PC-9 (cell line): ENCODE results near the gene TRIM15. TPM values are rescaled to one million over a fixed set of nuclear protein-coding genes. Genes with fewer than 3 reads are reported as not detected.

ENCODE experiments used
- BruUV-seq: library from RNA; stranded (reverse); fragments of 400-500 nt; replicated peaks from 2 replicates; lab custom pipeline; 2021; lab: Mats Ljungman, UMichigan
- CTCF ChIA-PET: fragments of 300-600 bp; sonication (Branson Sonifier 250); formaldehyde crosslinking; loops from one replicate; lab custom pipeline; 2022; ENCODE audit warnings: antibody characterized with exemption; lab: Charles Lee
- POLR2A ChIA-PET: fragments of 300-600 bp; sonication (Branson Sonifier 250); formaldehyde crosslinking; loops from one replicate; lab custom pipeline; 2022; ENCODE audit warnings: antibody characterized with exemption; ENCODE audit not compliant: unreplicated experiment; lab: Charles Lee
- DNase-seq, 2 experiments: peaks; one replicate each; pipeline versions ENCODE4 v3.0.0 to v3.0.0-alpha.2; 2015 to 2022; ENCODE audit warnings: mixed read lengths in 1 of 2
- H2AFZ ChIP-seq: fragments of 200-600 bp; sonication (generic); 2 replicates; pipeline ENCODE4 v1.8.1; 2017; ENCODE audit warnings: antibody characterized with exemption
- H3F3A ChIP-seq: fragments of 200-600 bp; sonication (generic); 2 replicates; pipeline ENCODE4 v1.8.1; 2017; ENCODE audit warnings: antibody characterized with exemption, mild to moderate bottlenecking, low read depth; ENCODE audit not compliant: insufficient read depth
- H3K27ac ChIP-seq: fragments of 200-600 bp; sonication (generic); 2 replicates; pipeline ENCODE4 v1.6.1; 2016; ENCODE audit warnings: mixed run types
- H3K27me3 ChIP-seq: fragments of 200-600 bp; sonication (generic); 2 replicates; pipeline ENCODE4 v1.6.1; 2016; ENCODE audit warnings: low read depth, mixed run types; ENCODE audit not compliant: insufficient read depth
- H3K36me3 ChIP-seq: fragments of 200-600 bp; sonication (generic); 2 replicates; pipeline ENCODE4 v1.6.1; 2016; ENCODE audit warnings: low read depth, mixed run types
- H3K4me1 ChIP-seq: fragments of 200-600 bp; sonication (generic); replicated peaks from 2 replicates; pipeline ENCODE4 v1.6.1; 2016; ENCODE audit warnings: mixed run types; ENCODE audit not compliant: insufficient read depth
- H3K4me2 ChIP-seq: fragments of 200-600 bp; sonication (generic); 2 replicates; pipeline ENCODE4 v1.6.1; 2017; ENCODE audit warnings: mixed run types
- H3K4me3 ChIP-seq: fragments of 200-600 bp; sonication (generic); 2 replicates; pipeline ENCODE4 v1.6.1; 2016; ENCODE audit warnings: mixed run types
- H3K79me2 ChIP-seq: fragments of 200-600 bp; sonication (generic); 2 replicates; pipeline ENCODE4 v1.6.1; 2017; ENCODE audit warnings: low read depth, mixed run types
- H3K9me2 ChIP-seq: fragments of 200-600 bp; sonication (generic); 2 replicates; pipeline ENCODE4 v1.8.1; 2017; ENCODE audit warnings: mild to moderate bottlenecking; ENCODE audit not compliant: insufficient read depth
- H3K9me3 ChIP-seq: fragments of 200-600 bp; sonication (generic); 2 replicates; pipeline ENCODE4 v1.8.1; 2016; ENCODE audit warnings: low read depth; ENCODE audit not compliant: insufficient read depth
- H4K20me1 ChIP-seq: fragments of 200-600 bp; sonication (generic); 2 replicates; pipeline ENCODE4 v1.8.1; 2017; ENCODE audit not compliant: insufficient read depth
- CTCF ChIP-seq: fragments of 200-600 bp; sonication (generic); conservative IDR thresholded peaks from 2 replicates; pipeline ENCODE4 v1.6.1; 2017; ENCODE audit warnings: mixed run types, antibody characterized with exemption, mild to moderate bottlenecking, moderate library complexity
- EZH2 ChIP-seq: fragments of 200-600 bp; sonication (generic); IDR thresholded peaks from 2 replicates; pipeline ENCODE4 v1.8.0; 2017; ENCODE audit warnings: antibody characterized with exemption, low read depth
- intact Hi-C: fragments of 100-400 bp; cut with micrococcal nuclease; formaldehyde crosslinking; loops from one replicate; pipeline ENCODE4 v1.10.0; 2022; ENCODE audit not compliant: unreplicated experiment
- total RNA-seq: library from RNA; stranded (reverse); gene quantifications from 2 replicates; pipeline ENCODE4 v1.2.3, GENCODE V29; 2021

The TRIM15 gene
- total RNA-seq, 1 experiment from 2014 or later = not detected

DNA sequence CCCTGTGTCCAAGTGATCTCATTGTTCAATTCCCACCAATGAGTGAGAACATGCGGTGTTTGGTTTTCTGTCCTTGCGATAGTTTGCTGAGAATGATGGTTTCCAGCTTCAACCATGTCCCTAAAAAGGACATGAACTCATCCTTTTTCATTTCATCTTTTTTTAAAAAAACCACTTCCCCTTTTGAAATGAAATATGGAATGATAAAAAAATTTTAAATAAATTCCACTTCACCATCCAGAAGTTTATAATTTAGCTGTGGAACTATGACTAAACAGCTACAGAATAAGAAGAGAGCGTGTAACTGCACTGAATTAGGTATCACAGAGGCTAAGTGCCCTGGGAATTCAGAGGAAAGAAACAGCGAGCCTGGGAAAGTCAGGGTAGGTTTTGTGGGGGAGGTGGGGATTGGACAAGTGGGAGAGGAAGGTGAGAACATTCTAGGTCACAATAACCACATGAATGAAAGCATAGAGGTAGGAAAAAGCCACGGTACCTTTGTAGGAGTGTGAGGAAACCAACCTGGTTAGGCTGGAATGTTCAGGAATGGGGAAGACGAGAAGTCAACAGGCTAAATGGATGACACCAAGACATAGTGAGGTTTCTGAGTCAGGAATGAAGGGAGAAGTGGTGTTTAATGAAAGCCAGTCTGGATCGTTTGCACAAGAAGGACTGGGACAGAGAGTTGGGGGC is 13.3 kb upstream of the TRIM15 start:
- Histone ChIP-seq H3K9me3 (no peaks in the 10 kb centered on the region), H3K4me1 (peaks cover 7% of the 10 kb centered on the region; the same call in 1 of the 2 replicates), H3K36me3 (no peaks in the 10 kb centered on the region), H3K79me2 (no peaks in the 10 kb centered on the region), H2AFZ (no peak overlapping the region), H3F3A (no peaks in the 10 kb centered on the region), H3K4me2 (no peak overlapping the region), H3K4me3 (no peak overlapping the region), H3K9me2 (no peaks in the 10 kb centered on the region), H3K27me3 (no peaks in the 10 kb centered on the region), H4K20me1 (no peaks in the 10 kb centered on the region), H3K27ac (no peak overlapping the region)
- CTCF ChIA-PET = no interaction called here
- intact Hi-C loops = no loop called here
- no peak for DNase-seq
- BruUV-seq = no TSS peak
- TF ChIP-seq EZH2 (no peak), CTCF (no peak)
- POLR2A ChIA-PET = no interaction called here

GRCh38 chr6:30150671-30151395 is 12.5 kb upstream of the TRIM15 start:
- intact Hi-C loops = no loop called here
- Histone ChIP-seq H3K36me3 (no peaks in the 10 kb centered on the region), H3K4me2 (no peak overlapping the region), H3K79me2 (no peaks in the 10 kb centered on the region), H4K20me1 (no peaks in the 10 kb centered on the region), H3K27me3 (no peaks in the 10 kb centered on the region), H3K27ac (no peak overlapping the region), H3K4me3 (no peak overlapping the region), H3K9me2 (no peaks in the 10 kb centered on the region), H3F3A (no peaks in the 10 kb centered on the region), H3K4me1 (peaks cover 10% of the 10 kb centered on the region; the same call in 1 of the 2 replicates), H2AFZ (no peak overlapping the region), H3K9me3 (no peaks in the 10 kb centered on the region)
- TF ChIP-seq CTCF (no peak), EZH2 (no peak)
- no TSS peak for BruUV-seq
- DNase-seq = no peak
- POLR2A ChIA-PET = interaction anchor here (0.6 kb wide), 1 partner anchor 25 kb away, joined by 3 read pairs; no protein-coding TSS in a partner anchor
- CTCF ChIA-PET = no interaction called here

DNA sequence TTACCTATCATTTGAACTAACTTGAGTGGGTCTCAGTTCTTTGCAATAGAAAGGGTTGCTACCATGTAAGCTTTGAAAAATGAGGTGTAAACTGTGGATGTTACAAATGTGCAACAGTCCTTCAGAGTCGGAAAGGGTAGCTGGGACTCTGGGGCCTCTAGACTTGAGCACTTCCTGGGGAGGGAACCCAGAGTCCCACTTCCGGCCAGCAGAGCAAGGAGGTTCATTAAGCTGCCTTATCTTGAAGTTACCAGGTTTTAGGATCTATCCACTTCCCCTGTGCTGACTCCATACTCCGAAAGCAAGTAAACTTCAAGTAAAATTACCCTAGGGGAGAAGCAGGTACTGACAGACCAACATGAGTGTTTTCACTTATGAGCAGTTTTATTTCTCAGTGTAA is 11.8 kb upstream of the TRIM15 start:
- Histone ChIP-seq H3K4me2 (no peak overlapping the region), H3K4me1 (peaks cover 16% of the 10 kb centered on the region; the same call in 1 of the 2 replicates), H3K36me3 (no peaks in the 10 kb centered on the region), H3K4me3 (no peak overlapping the region), H3K9me3 (no peaks in the 10 kb centered on the region), H3K27me3 (no peaks in the 10 kb centered on the region), H3K79me2 (no peaks in the 10 kb centered on the region), H3K27ac (no peak overlapping the region), H4K20me1 (no peaks in the 10 kb centered on the region), H3F3A (no peaks in the 10 kb centered on the region), H3K9me2 (no peaks in the 10 kb centered on the region), H2AFZ (no peak overlapping the region)
- POLR2A ChIA-PET = interaction anchor here (0.6 kb wide), 1 partner anchor 26 kb away, joined by 3 read pairs; no protein-coding TSS in a partner anchor
- CTCF ChIA-PET = no interaction called here
- intact Hi-C loops = no loop called here
- no peak for DNase-seq
- BruUV-seq = no TSS peak
- TF ChIP-seq CTCF = no peak
- no peak for TF ChIP-seq EZH2
